HEK293 (cell line): Measurements from ENCODE around the gene TARDBP.

Experiments
- CTCF ChIA-PET: fragments of 350-600 bp; formaldehyde crosslinking; extraction: SDS; loops from one replicate; lab custom pipeline; 2021; ENCODE audit warnings: antibody characterized with exemption; lab: Yijun Ruan, JAX
- POLR2A ChIA-PET: fragments of 300-600 bp; formaldehyde crosslinking; extraction: SDS; loops from one replicate; lab custom pipeline; 2020; ENCODE audit warnings: antibody characterized with exemption, inconsistent platforms; lab: Yijun Ruan, JAX
- H3K27ac ChIP-seq: fragments of 200-500 bp; sonication (Bioruptor generic); 2 replicates; pipeline ENCODE4 v1.5.1; 2014; ENCODE audit warnings: low read depth, low read length, control low read depth, inconsistent platforms; ENCODE audit errors: extremely low read depth
- H3K36me3 ChIP-seq, 2 experiments: fragments of 200-500 bp in 1 of 2; sonication (Bioruptor generic) in 1 of 2; 1 replicate in 1 of 2; 2 replicates in 1 of 2; pipeline ENCODE4 v1.5.1; 2014 to 2017; ENCODE audit warnings: inconsistent platforms in 2 of 2, low read length in 2 of 2; ENCODE audit not compliant: control insufficient read depth in 2 of 2, insufficient read depth in 1 of 2
- H3K4me1 ChIP-seq: fragments of 200-500 bp; sonication (Bioruptor generic); 2 replicates; pipeline ENCODE4 v1.5.1; 2014; ENCODE audit warnings: mild to moderate bottlenecking, low read length, inconsistent platforms; ENCODE audit not compliant: control insufficient read depth, insufficient read depth
- H3K4me3 ChIP-seq: 2 replicates; pipeline ENCODE4 v1.5.1; 2011; ENCODE audit warnings: low read depth, mild to moderate bottlenecking, control low read depth, low read length, moderate library complexity
- H3K9me3 ChIP-seq: fragments of 200-500 bp; sonication (Bioruptor generic); 2 replicates; pipeline ENCODE4 v1.5.1; 2014; ENCODE audit warnings: low read depth, low read length, inconsistent platforms; ENCODE audit not compliant: control insufficient read depth, insufficient read depth
- KLF1 ChIP-seq: fragments of 450-650 bp; formaldehyde crosslinking; IDR thresholded peaks from 2 replicates; pipeline ENCODE4 v1.5.1; 2016; ENCODE audit warnings: missing biosample characterization, missing genetic modification characterization
- KLF9 ChIP-seq: fragments of 450-650 bp; formaldehyde crosslinking; IDR thresholded peaks from 2 replicates; pipeline ENCODE4 v1.5.1; 2016; ENCODE audit warnings: missing biosample characterization, missing genetic modification characterization, low read depth
- PRDM2 ChIP-seq: fragments of 450-650 bp; formaldehyde crosslinking; IDR thresholded peaks from 2 replicates; pipeline ENCODE4 v1.5.1; 2016; ENCODE audit warnings: missing biosample characterization, missing genetic modification characterization, borderline replicate concordance
- REPIN1 ChIP-seq: fragments of 450-650 bp; formaldehyde crosslinking; IDR thresholded peaks from 2 replicates; pipeline ENCODE4 v1.5.1; 2017; ENCODE audit warnings: missing biosample characterization, missing genetic modification characterization, low read depth
- REST ChIP-seq: fragments of 450-650 bp; formaldehyde crosslinking; IDR thresholded peaks from 2 replicates; pipeline ENCODE4 v1.5.1; 2016; ENCODE audit warnings: missing biosample characterization, missing genetic modification characterization
- SP2 ChIP-seq: fragments of 450-650 bp; formaldehyde crosslinking; IDR thresholded peaks from 2 replicates; pipeline ENCODE4 v1.5.1; 2016; ENCODE audit warnings: missing biosample characterization, missing genetic modification characterization
- SP7 ChIP-seq: fragments of 450-650 bp; formaldehyde crosslinking; IDR thresholded peaks from 2 replicates; pipeline ENCODE4 v1.5.1; 2016; ENCODE audit warnings: missing biosample characterization, missing genetic modification characterization
- ZBTB6 ChIP-seq: fragments of 450-650 bp; formaldehyde crosslinking; IDR thresholded peaks from 2 replicates; pipeline ENCODE4 v1.5.1; 2017; ENCODE audit warnings: missing biosample characterization, missing genetic modification characterization
- ZFP69B ChIP-seq: fragments of 450-650 bp; formaldehyde crosslinking; IDR thresholded peaks from 2 replicates; pipeline ENCODE4 v1.5.1; 2016; ENCODE audit warnings: missing biosample characterization, missing genetic modification characterization
- ZNF221 ChIP-seq: fragments of 450-650 bp; formaldehyde crosslinking; IDR thresholded peaks from 2 replicates; pipeline ENCODE4 v1.5.1; 2017; ENCODE audit warnings: missing biosample characterization, missing genetic modification characterization, borderline replicate concordance
- ZNF341 ChIP-seq: fragments of 450-650 bp; formaldehyde crosslinking; IDR thresholded peaks from 2 replicates; pipeline ENCODE4; 2016; ENCODE audit warnings: low read depth, missing biosample characterization, missing genetic modification characterization
- ZNF488 ChIP-seq: fragments of 450-650 bp; formaldehyde crosslinking; IDR thresholded peaks from 2 replicates; pipeline ENCODE4 v1.5.1; 2016; ENCODE audit warnings: missing biosample characterization, missing genetic modification characterization
- ZNF529 ChIP-seq: fragments of 450-650 bp; formaldehyde crosslinking; IDR thresholded peaks from 2 replicates; pipeline ENCODE4 v1.5.1; 2017; ENCODE audit warnings: missing genetic modification characterization, missing biosample characterization; ENCODE audit not compliant: insufficient replicate concordance
- TF ChIP-seq, protein P1 (sequence below): fragments of 450-650 bp; formaldehyde crosslinking; IDR thresholded peaks from 2 replicates; pipeline ENCODE4 v1.5.1; 2016; ENCODE audit warnings: missing biosample characterization, missing genetic modification characterization
- TF ChIP-seq, protein P2 (sequence below): fragments of 450-650 bp; formaldehyde crosslinking; IDR thresholded peaks from 2 replicates; pipeline ENCODE4 v1.5.1; 2016; ENCODE audit warnings: missing biosample characterization, missing genetic modification characterization
- TF ChIP-seq, protein P3 (sequence below): fragments of 450-650 bp; formaldehyde crosslinking; IDR thresholded peaks from 2 replicates; pipeline ENCODE4 v1.5.1; 2016; ENCODE audit warnings: missing biosample characterization, missing genetic modification characterization

The TARDBP gene

GRCh38 chr1:11052839-11053757 is 40.6 kb downstream of the TARDBP start (continued):
- TF ChIP-seq PRDM2 (tag by site-specific recombination) (no peak), ZNF529 (tag by site-specific recombination) (no peak), ZNF221 (tag by site-specific recombination) (no peak), ZFP69B (tag by site-specific recombination) (no peak), ZBTB6 (no peak), SP7 (no peak), ZNF341 (peak; percentile 98), REPIN1 (tag by site-specific recombination) (no peak)
- TF ChIP-seq, protein P1, sequence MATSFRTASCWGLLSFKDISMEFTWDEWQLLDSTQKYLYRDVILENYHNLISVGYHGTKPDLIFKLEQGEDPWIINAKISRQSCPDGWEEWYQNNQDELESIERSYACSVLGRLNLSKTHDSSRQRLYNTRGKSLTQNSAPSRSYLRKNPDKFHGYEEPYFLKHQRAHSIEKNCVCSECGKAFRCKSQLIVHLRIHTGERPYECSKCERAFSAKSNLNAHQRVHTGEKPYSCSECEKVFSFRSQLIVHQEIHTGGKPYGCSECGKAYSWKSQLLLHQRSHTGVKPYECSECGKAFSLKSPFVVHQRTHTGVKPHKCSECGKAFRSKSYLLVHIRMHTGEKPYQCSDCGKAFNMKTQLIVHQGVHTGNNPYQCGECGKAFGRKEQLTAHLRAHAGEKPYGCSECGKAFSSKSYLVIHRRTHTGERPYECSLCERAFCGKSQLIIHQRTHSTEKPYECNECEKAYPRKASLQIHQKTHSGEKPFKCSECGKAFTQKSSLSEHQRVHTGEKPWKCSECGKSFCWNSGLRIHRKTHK = no peak
- TF ChIP-seq, protein P2, sequence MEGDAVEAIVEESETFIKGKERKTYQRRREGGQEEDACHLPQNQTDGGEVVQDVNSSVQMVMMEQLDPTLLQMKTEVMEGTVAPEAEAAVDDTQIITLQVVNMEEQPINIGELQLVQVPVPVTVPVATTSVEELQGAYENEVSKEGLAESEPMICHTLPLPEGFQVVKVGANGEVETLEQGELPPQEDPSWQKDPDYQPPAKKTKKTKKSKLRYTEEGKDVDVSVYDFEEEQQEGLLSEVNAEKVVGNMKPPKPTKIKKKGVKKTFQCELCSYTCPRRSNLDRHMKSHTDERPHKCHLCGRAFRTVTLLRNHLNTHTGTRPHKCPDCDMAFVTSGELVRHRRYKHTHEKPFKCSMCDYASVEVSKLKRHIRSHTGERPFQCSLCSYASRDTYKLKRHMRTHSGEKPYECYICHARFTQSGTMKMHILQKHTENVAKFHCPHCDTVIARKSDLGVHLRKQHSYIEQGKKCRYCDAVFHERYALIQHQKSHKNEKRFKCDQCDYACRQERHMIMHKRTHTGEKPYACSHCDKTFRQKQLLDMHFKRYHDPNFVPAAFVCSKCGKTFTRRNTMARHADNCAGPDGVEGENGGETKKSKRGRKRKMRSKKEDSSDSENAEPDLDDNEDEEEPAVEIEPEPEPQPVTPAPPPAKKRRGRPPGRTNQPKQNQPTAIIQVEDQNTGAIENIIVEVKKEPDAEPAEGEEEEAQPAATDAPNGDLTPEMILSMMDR = peak; percentile 36; the same call in 1 of the 2 replicates
- TF ChIP-seq, protein P3, sequence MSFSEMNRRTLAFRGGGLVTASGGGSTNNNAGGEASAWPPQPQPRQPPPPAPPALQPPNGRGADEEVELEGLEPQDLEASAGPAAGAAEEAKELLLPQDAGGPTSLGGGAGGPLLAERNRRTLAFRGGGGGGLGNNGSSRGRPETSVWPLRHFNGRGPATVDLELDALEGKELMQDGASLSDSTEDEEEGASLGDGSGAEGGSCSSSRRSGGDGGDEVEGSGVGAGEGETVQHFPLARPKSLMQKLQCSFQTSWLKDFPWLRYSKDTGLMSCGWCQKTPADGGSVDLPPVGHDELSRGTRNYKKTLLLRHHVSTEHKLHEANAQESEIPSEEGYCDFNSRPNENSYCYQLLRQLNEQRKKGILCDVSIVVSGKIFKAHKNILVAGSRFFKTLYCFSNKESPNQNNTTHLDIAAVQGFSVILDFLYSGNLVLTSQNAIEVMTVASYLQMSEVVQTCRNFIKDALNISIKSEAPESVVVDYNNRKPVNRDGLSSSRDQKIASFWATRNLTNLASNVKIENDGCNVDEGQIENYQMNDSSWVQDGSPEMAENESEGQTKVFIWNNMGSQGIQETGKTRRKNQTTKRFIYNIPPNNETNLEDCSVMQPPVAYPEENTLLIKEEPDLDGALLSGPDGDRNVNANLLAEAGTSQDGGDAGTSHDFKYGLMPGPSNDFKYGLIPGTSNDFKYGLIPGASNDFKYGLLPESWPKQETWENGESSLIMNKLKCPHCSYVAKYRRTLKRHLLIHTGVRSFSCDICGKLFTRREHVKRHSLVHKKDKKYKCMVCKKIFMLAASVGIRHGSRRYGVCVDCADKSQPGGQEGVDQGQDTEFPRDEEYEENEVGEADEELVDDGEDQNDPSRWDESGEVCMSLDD (tag by site-specific recombination) = peak; percentile 51; the same call in 1 of the 2 replicates

- no peak overlapping the region for H3K27ac ChIP-seq
- no peak overlapping the region for H3K4me3 ChIP-seq
- no peaks in the 10 kb centered on the region for H3K9me3 ChIP-seq
- TF ChIP-seq ZNF488 (tag by site-specific recombination) = no peak
- 0 out of 2 replicates have a peak, but pooled peaks have one; percentile 24 for TF ChIP-seq KLF9 (tag by site-specific recombination)
- 0 out of 2 replicates have a peak, but pooled peaks have one; percentile 11 for TF ChIP-seq KLF1 (tag by site-specific recombination)
- TF ChIP-seq SP2 (tag by site-specific recombination) = peak; percentile 38
- peak; percentile 96 for TF ChIP-seq REST (tag by site-specific recombination)
- ChIA-PET CTCF (interaction anchor here (1.1 kb wide), 1 partner anchor 16 kb away, joined by 4 read pairs; no protein-coding TSS in a partner anchor), POLR2A (no interaction called here)
- H3K36me3 ChIP-seq = peaks cover 19 to 50% of the 10 kb centered on the region in 2 experiments; a peak in 2 of 3 replicates
- H3K4me1 ChIP-seq = no peaks in the 10 kb centered on the region
Measured at GRCh38 chr1:11053758-11054137, 41.3 kb downstream of the TARDBP start.
